Urinary bladder (tissue), 4 donors: Measurements from ENCODE around the gene DHDH. TPM values are rescaled to one million over a fixed set of nuclear protein-coding genes. Genes with fewer than 3 reads are reported as not detected.

Experiments
- DNase-seq: peaks from one replicate; pipeline ENCODE4 v3.0.0-alpha.2; 2015; ENCODE audit errors: extremely low spot score
- H3K27ac ChIP-seq: one replicate; pipeline ENCODE4 v1.5.1; 2013; ENCODE audit warnings: low read depth, mild to moderate bottlenecking, moderate library complexity
- H3K36me3 ChIP-seq: one replicate; pipeline ENCODE4 v1.6.1; 2013; ENCODE audit warnings: mild to moderate bottlenecking, moderate library complexity; ENCODE audit not compliant: insufficient read depth
- H3K4me1 ChIP-seq: one replicate; pipeline ENCODE4 v1.6.1; 2013; ENCODE audit warnings: mild to moderate bottlenecking, moderate library complexity; ENCODE audit not compliant: insufficient read depth
- H3K4me3 ChIP-seq: one replicate; pipeline ENCODE4 v1.5.1; 2013; ENCODE audit warnings: low read depth, low read length
- WGBS: extraction: QIAGEN DNeasy Blood & Tissue Kit; methylation state at CpG from one replicate; pipeline ENCODE4 v1.1.7; 2013; 5-methylcytosine and 5-hydroxymethylcytosine counted together
- polyA plus RNA-seq: library from polyadenylated mRNA; stranded (reverse); fragments of 200-250 nt; gene quantifications from one replicate; pipeline ENCODE4 v1.2.3, GENCODE V29; 2013
- small RNA-seq: library from RNA; depleted of rRNA; stranded (forward); fragments of <200 nt; gene quantifications from one replicate; pipeline ENCODE3, GENCODE V24; 2014
- total RNA-seq: library from RNA; depleted of rRNA; stranded (reverse); fragments of >200 nt; gene quantifications from one replicate; pipeline ENCODE4 v1.2.3, GENCODE V29; 2014
- donor health status: healthy with polysubstance abuse.
- donor health status: healthy.

The DHDH gene
- total and polyA plus RNA-seq, 2 donors: 0.37 to 0.75 TPM

- Histone ChIP-seq H3K4me1 (peaks cover 3% of the 10 kb centered on the region), H3K4me3 (no peak overlapping the region), H3K36me3 (no peaks in the 10 kb centered on the region), H3K27ac (no peak overlapping the region)
- DNase-seq: no peak
- WGBS: 84% methylated on average over 22 of the region's 22 CpGs
Measured at GRCh38 chr19:48991011-48991609, 57.6 kb downstream of the DHDH start.

GRCh38 chr19:48991873-48992580, 58.5 kb downstream of the DHDH start:
- Histone ChIP-seq H3K4me1 (peaks cover 3% of the 10 kb centered on the region), H3K27ac (peak overlapping the region; percentile 86), H3K4me3 (peak overlapping the region; percentile 58), H3K36me3 (no peaks in the 10 kb centered on the region)
- DNase-seq: no peak
- WGBS: 13% methylated on average over 8 of the region's 8 CpGs

- DNase-seq: no peak
- H3K4me1 ChIP-seq: peaks cover 3% of the 10 kb centered on the region
- WGBS: under 1% methylated on average over 20 of the region's 20 CpGs
Measured at GRCh38 chr19:48992581-48993174, 59.2 kb downstream of the DHDH start.

GRCh38 chr19:48993175-48994034, 59.9 kb downstream of the DHDH start, which contains the start of the genes GYS1 and RUVBL2:
TSS of gene GYS1 (minus strand) at chr19:48993309. CDS start at chr19:48993112, 197 bp downstream.
TSS of gene RUVBL2 (plus strand) at chr19:48993887. CDS start at chr19:48993912, 25 bp downstream.
- Histone ChIP-seq H3K36me3 (no peaks in the 10 kb centered on the region), H3K27ac (peak within 1 kb of the TSS; percentile 86), H3K4me3 (peak within 1 kb of the TSS; percentile 58), H3K4me1 (peaks cover 3% of the 10 kb centered on the region)
- under 1% methylated on average over 56 of the region's 56 CpGs for WGBS
- DNase-seq: peak; percentile 99

More at GRCh38 chr19:48992581-48993174, 59.2 kb downstream of the DHDH start:
- peak overlapping the region; percentile 58 for H3K4me3 ChIP-seq
- no peaks in the 10 kb centered on the region for H3K36me3 ChIP-seq
- H3K27ac ChIP-seq: peak overlapping the region; percentile 86

DNA sequence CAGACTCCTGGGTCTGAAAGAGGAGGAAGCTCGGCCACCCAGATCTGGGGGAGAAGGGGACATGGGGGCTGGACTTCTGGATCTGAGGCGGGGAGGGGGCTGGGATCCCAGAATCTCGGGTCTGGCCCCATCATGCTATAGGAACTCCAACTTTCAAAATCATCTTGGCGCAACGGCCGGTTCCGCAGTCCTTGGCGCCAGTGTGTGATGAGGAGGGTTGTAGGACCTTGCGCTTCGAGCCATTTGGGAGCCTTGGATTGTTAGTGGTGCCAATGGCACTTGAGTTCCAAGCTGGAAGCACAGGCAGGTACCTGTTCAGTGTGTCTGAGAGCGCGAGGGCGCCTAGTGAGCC, 60.5 kb downstream of the DHDH start:
- Histone ChIP-seq H3K4me1 (peaks cover 3% of the 10 kb centered on the region), H3K4me3 (peak overlapping the region; percentile 49), H3K36me3 (no peaks in the 10 kb centered on the region), H3K27ac (peak overlapping the region; percentile 68)
- 1% methylated on average over 13 of the region's 13 CpGs for WGBS
- no peak for DNase-seq

Small RNA genes within 50 kb of the gene (small RNA-seq; reads per million reads assigned to genes)
- not detected for gene AC026803.1

Other genes with a start within 250 kb of the DHDH start
Only the 30 nearest of the 31 such genes appear.
- gene MAMSTR, start 214.0 kb upstream of the DHDH start, total RNA-seq: 2.5 TPM
- 3.0 TPM for gene MAMSTR, start 214.0 kb upstream of the DHDH start, polyA plus RNA-seq
- 10.8 TPM for gene RASIP1, start 193.1 kb upstream of the DHDH start, total RNA-seq
- 15.5 TPM for gene RASIP1, start 193.1 kb upstream of the DHDH start, polyA plus RNA-seq
- gene IZUMO1, start 186.8 kb upstream of the DHDH start, total RNA-seq: not detected
- gene IZUMO1, start 186.8 kb upstream of the DHDH start, polyA plus RNA-seq: not detected
- gene FUT1, start 181.1 kb upstream of the DHDH start, total RNA-seq: 1.6 TPM
- gene FUT1, start 181.1 kb upstream of the DHDH start, polyA plus RNA-seq: 1.5 TPM
- gene FGF21, start 178.2 kb upstream of the DHDH start, total RNA-seq: not detected
- gene FGF21, start 178.2 kb upstream of the DHDH start, polyA plus RNA-seq: not detected
- 34.4 TPM for gene BCAT2, start 122.7 kb upstream of the DHDH start, total RNA-seq
- gene BCAT2, start 122.7 kb upstream of the DHDH start, polyA plus RNA-seq: 79.2 TPM
- gene HSD17B14, start 97.2 kb upstream of the DHDH start, total RNA-seq: 3.4 TPM
- 18.6 TPM for gene HSD17B14, start 97.2 kb upstream of the DHDH start, polyA plus RNA-seq
- gene PLEKHA4, start 65.1 kb upstream of the DHDH start, total RNA-seq: 11.5 TPM
- 56.4 TPM for gene PLEKHA4, start 65.1 kb upstream of the DHDH start, polyA plus RNA-seq
- 21.8 TPM for gene PPP1R15A, start 61.3 kb upstream of the DHDH start, total RNA-seq
- 122 TPM for gene PPP1R15A, start 61.3 kb upstream of the DHDH start, polyA plus RNA-seq
- not detected for gene TULP2, start 35.0 kb upstream of the DHDH start, total RNA-seq
- 0.57 TPM for gene TULP2, start 35.0 kb upstream of the DHDH start, polyA plus RNA-seq
- 107 TPM for gene NUCB1, start 33.4 kb upstream of the DHDH start, total RNA-seq
- 478 TPM for gene NUCB1, start 33.4 kb upstream of the DHDH start, polyA plus RNA-seq
- gene BAX, start 21.2 kb downstream of the DHDH start, total RNA-seq: 13.1 TPM
- gene BAX, start 21.2 kb downstream of the DHDH start, polyA plus RNA-seq: 73.0 TPM
- gene FTL, start 31.6 kb downstream of the DHDH start, total RNA-seq: 1,234 TPM
- 4,798 TPM for gene FTL, start 31.6 kb downstream of the DHDH start, polyA plus RNA-seq
- 33.3 TPM for gene GYS1, start 59.6 kb downstream of the DHDH start, total RNA-seq
- 39.5 TPM for gene GYS1, start 59.6 kb downstream of the DHDH start, polyA plus RNA-seq
- 61.3 TPM for gene RUVBL2, start 60.2 kb downstream of the DHDH start, total RNA-seq
- 83.4 TPM for gene RUVBL2, start 60.2 kb downstream of the DHDH start, polyA plus RNA-seq
- gene LHB, start 83.4 kb downstream of the DHDH start, total RNA-seq: not detected
- not detected for gene LHB, start 83.4 kb downstream of the DHDH start, polyA plus RNA-seq
- gene CGB3, start 90.6 kb downstream of the DHDH start, total RNA-seq: not detected
- gene CGB3, start 90.6 kb downstream of the DHDH start, polyA plus RNA-seq: not detected
- not detected for gene CGB2, start 98.2 kb downstream of the DHDH start, total RNA-seq
- gene CGB2, start 98.2 kb downstream of the DHDH start, polyA plus RNA-seq: not detected
- gene CGB1, start 103.2 kb downstream of the DHDH start, total RNA-seq: not detected
- gene CGB1, start 103.2 kb downstream of the DHDH start, polyA plus RNA-seq: not detected
- gene CGB5, start 110.1 kb downstream of the DHDH start, total RNA-seq: not detected
- gene CGB5, start 110.1 kb downstream of the DHDH start, polyA plus RNA-seq: not detected
- not detected for gene CGB8, start 115.4 kb downstream of the DHDH start, total RNA-seq
- gene CGB8, start 115.4 kb downstream of the DHDH start, polyA plus RNA-seq: not detected
- gene CGB7, start 124.0 kb downstream of the DHDH start, total RNA-seq: not detected
- 0.37 TPM for gene CGB7, start 124.0 kb downstream of the DHDH start, polyA plus RNA-seq
- gene NTF4, start 131.1 kb downstream of the DHDH start, total RNA-seq: 2.5 TPM
- gene NTF4, start 131.1 kb downstream of the DHDH start, polyA plus RNA-seq: 4.1 TPM
- gene KCNA7, start 139.0 kb downstream of the DHDH start, total RNA-seq: not detected
- not detected for gene KCNA7, start 139.0 kb downstream of the DHDH start, polyA plus RNA-seq
- gene SNRNP70, start 151.8 kb downstream of the DHDH start, total RNA-seq: 166 TPM
- 191 TPM for gene SNRNP70, start 151.8 kb downstream of the DHDH start, polyA plus RNA-seq
- 4.7 TPM for gene LIN7B, start 180.7 kb downstream of the DHDH start, total RNA-seq
- 18.5 TPM for gene LIN7B, start 180.7 kb downstream of the DHDH start, polyA plus RNA-seq
- gene C19orf73, start 185.4 kb downstream of the DHDH start, total RNA-seq: not detected
- gene C19orf73, start 185.4 kb downstream of the DHDH start, polyA plus RNA-seq: 1.6 TPM
- 5.2 TPM for gene PPFIA3, start 185.8 kb downstream of the DHDH start, total RNA-seq
- gene PPFIA3, start 185.8 kb downstream of the DHDH start, polyA plus RNA-seq: 12.2 TPM
- gene HRC, start 221.7 kb downstream of the DHDH start, total RNA-seq: 5.2 TPM
- 3.8 TPM for gene HRC, start 221.7 kb downstream of the DHDH start, polyA plus RNA-seq
- gene TRPM4, start 224.1 kb downstream of the DHDH start, total RNA-seq: 18.0 TPM
- 18.8 TPM for gene TRPM4, start 224.1 kb downstream of the DHDH start, polyA plus RNA-seq